Neural progenitor cell (in vitro differentiated cells): ENCODE results near the gene FAM110A. TPM values are rescaled to one million over a fixed set of nuclear protein-coding genes. Genes with fewer than 3 reads are reported as not detected.
A peak's percentile ranks its signal among the peaks of the same experiment; 100 is the strongest.

ENCODE experiments used
- DNase-seq: peaks from one replicate; pipeline ENCODE4 v3.0.0-alpha.2; 2016; ENCODE audit warnings: low spot score
- H2AFZ ChIP-seq: fragments of 200-600 bp; sonication (generic); replicated peaks from 2 replicates; pipeline ENCODE4 v1.6.1; 2016; ENCODE audit warnings: antibody characterized with exemption
- H3F3A ChIP-seq: fragments of 200-600 bp; sonication (generic); 2 replicates; pipeline ENCODE4 v1.6.1; 2016; ENCODE audit warnings: antibody characterized with exemption, low read depth
- H3K27ac ChIP-seq: fragments of 200-600 bp; sonication (generic); 2 replicates; pipeline ENCODE4 v1.5.1; 2016; ENCODE audit warnings: mild to moderate bottlenecking
- H3K27me3 ChIP-seq: fragments of 200-600 bp; sonication (generic); 2 replicates; pipeline ENCODE4 v1.6.1; 2016; ENCODE audit warnings: mild to moderate bottlenecking, moderate library complexity
- H3K36me3 ChIP-seq: fragments of 200-600 bp; sonication (generic); 2 replicates; pipeline ENCODE4 v1.5.1; 2016
- H3K4me1 ChIP-seq: fragments of 200-600 bp; sonication (generic); 2 replicates; pipeline ENCODE4 v1.6.1; 2016; ENCODE audit warnings: mixed run types
- H3K4me2 ChIP-seq: fragments of 200-600 bp; sonication (generic); 2 replicates; pipeline ENCODE4 v1.6.1; 2016
- H3K4me3 ChIP-seq: fragments of 200-600 bp; sonication (generic); 2 replicates; pipeline ENCODE4 v1.5.1; 2016
- H3K79me2 ChIP-seq: fragments of 200-600 bp; sonication (generic); 2 replicates; pipeline ENCODE4 v1.6.1; 2016; ENCODE audit warnings: low read depth
- H3K9ac ChIP-seq: fragments of 200-600 bp; sonication (generic); 2 replicates; pipeline ENCODE4 v1.6.1; 2016
- H3K9me3 ChIP-seq: fragments of 200-600 bp; sonication (generic); 2 replicates; pipeline ENCODE4 v1.5.1; 2016; ENCODE audit warnings: low read depth
- H4K20me1 ChIP-seq: fragments of 200-600 bp; sonication (generic); 2 replicates; pipeline ENCODE4 v1.6.1; 2016; ENCODE audit warnings: low read depth
- H3K27ac Mint-ChIP-seq: 3 replicates; pipeline ENCODE4 v1.8.0; 2021; ENCODE audit warnings: mixed read lengths
- H3K27me3 Mint-ChIP-seq: 2 replicates; pipeline ENCODE4 v1.8.0; 2022; ENCODE audit warnings: low read depth, mild to moderate bottlenecking, inconsistent platforms, moderate library complexity, mixed read lengths; ENCODE audit not compliant: insufficient read depth
- H3K36me3 Mint-ChIP-seq: 3 replicates; pipeline ENCODE4 v1.8.0; 2021; ENCODE audit warnings: mixed read lengths
- H3K4me1 Mint-ChIP-seq: 3 replicates; pipeline ENCODE4 v1.8.0; 2021; ENCODE audit warnings: mixed read lengths
- H3K4me3 Mint-ChIP-seq: 3 replicates; pipeline ENCODE4 v1.8.0; 2021; ENCODE audit warnings: mild to moderate bottlenecking, moderate library complexity, mixed read lengths
- H3K9me3 Mint-ChIP-seq: 3 replicates; pipeline ENCODE4 v1.8.0; 2020; ENCODE audit warnings: mixed read lengths
- EZH2 ChIP-seq: fragments of 200-600 bp; sonication (generic); IDR thresholded peaks from 2 replicates; pipeline ENCODE4 v1.6.1; 2017; ENCODE audit warnings: antibody characterized with exemption, mild to moderate bottlenecking, moderate library complexity
- EZH2phosphoT487 ChIP-seq: fragments of 200-600 bp; sonication (generic); IDR thresholded peaks from 2 replicates; pipeline ENCODE4 v1.6.1; 2017; ENCODE audit warnings: antibody characterized with exemption
- total RNA-seq: library from RNA; depleted of rRNA; stranded (reverse); fragments of >200 nt; gene quantifications from 2 replicates; pipeline ENCODE4 v1.2.3, GENCODE V29; 2015; ENCODE audit warnings: low replicate concordance
- TF ChIP-seq, protein P1 (sequence below): fragments of 200-600 bp; sonication (generic); IDR thresholded peaks from 2 replicates; pipeline ENCODE4 v1.5.1; 2017; ENCODE audit warnings: antibody characterized with exemption, mild to moderate bottlenecking

FAM110A gene
- total RNA-seq, 1 donor from 2014 or later: 2.9 TPM

DNA sequence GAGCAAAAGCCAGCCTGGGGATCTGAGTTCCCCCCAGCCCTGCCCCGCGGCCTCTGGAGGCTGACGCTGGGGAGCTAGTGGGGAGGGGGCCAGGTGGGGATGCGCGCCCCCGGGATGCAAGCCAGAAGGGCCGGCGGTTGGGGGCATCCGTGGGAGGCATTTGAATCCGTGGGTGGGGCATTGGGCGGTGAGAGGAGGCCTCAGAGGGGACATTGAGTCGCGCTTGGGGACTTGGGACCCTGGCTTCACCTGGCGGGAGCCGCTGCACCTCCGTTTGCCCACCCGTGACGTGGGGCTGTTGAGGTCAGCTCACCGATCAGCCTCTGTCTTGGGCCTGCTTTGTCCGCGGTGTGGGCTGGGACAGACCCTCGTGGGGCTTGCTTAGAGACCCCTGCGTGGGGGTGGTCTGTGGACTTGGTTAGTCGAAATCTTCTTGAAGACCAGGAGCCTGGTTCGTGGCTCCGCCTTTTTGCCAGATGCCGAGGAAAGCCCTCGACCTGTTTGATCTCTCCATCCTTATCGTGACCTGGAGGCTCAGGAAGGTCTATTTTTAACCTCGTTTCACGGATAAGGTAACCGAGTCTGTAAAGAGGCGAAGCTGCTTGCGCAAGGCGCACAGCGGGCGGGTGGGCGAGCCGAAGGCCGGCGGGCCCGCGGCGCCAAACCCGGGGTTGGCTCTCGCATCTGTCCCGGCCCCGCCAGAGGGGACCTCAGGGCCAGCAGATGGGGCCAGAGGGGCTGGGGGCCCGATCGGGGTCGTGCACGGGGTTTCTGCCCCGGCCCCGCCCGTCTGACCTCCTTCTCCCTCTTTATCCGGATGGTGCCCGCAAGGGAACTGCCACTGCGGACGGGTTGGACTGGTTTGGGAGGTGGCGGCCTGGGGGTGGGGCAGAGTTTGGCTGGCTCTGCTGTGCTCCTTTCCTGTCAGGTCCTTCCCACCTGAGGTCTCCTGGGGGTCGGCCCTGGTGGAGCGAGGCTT lies 8.3 kb downstream of the FAM110A start:
- Histone ChIP-seq H3K9ac (no peak overlapping the region), H3K27ac (no peak overlapping the region), H2AFZ (peak overlapping the region; percentile 80), H3K4me3 (peak overlapping the region; percentile 71), H3K4me2 (peak overlapping the region; percentile 98), H3K79me2 (no peaks in the 10 kb centered on the region), H3K9me3 (no peaks in the 10 kb centered on the region), H4K20me1 (peaks cover 37% of the 10 kb centered on the region), H3K36me3 (no peaks in the 10 kb centered on the region), H3K27me3 (peaks cover 71% of the 10 kb centered on the region), H3K4me1 (peaks cover 4% of the 10 kb centered on the region), H3F3A (peaks cover 12% of the 10 kb centered on the region)
- TF ChIP-seq EZH2phosphoT487 (peak; percentile 76), EZH2 (peak; percentile 81)
- TF ChIP-seq, protein P1, sequence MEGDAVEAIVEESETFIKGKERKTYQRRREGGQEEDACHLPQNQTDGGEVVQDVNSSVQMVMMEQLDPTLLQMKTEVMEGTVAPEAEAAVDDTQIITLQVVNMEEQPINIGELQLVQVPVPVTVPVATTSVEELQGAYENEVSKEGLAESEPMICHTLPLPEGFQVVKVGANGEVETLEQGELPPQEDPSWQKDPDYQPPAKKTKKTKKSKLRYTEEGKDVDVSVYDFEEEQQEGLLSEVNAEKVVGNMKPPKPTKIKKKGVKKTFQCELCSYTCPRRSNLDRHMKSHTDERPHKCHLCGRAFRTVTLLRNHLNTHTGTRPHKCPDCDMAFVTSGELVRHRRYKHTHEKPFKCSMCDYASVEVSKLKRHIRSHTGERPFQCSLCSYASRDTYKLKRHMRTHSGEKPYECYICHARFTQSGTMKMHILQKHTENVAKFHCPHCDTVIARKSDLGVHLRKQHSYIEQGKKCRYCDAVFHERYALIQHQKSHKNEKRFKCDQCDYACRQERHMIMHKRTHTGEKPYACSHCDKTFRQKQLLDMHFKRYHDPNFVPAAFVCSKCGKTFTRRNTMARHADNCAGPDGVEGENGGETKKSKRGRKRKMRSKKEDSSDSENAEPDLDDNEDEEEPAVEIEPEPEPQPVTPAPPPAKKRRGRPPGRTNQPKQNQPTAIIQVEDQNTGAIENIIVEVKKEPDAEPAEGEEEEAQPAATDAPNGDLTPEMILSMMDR: peak; percentile 24
- peak; percentile 53 for DNase-seq
- Mint-ChIP-seq H3K9me3 (peaks cover 4% of the 10 kb centered on the region), H3K36me3 (peaks cover 11% of the 10 kb centered on the region), H3K27me3 (peaks cover 32% of the 10 kb centered on the region), H3K4me3 (peak overlapping the region; percentile 77), H3K4me1 (peaks cover 24% of the 10 kb centered on the region), H3K27ac (no peak overlapping the region)

GRCh38 chr20:842547-842940 lies 9.0 kb downstream of the FAM110A start:
- no peak overlapping the region for H2AFZ ChIP-seq
- Mint-ChIP-seq H3K27ac (no peak overlapping the region), H3K27me3 (peaks cover 33% of the 10 kb centered on the region), H3K4me1 (peaks cover 31% of the 10 kb centered on the region), H3K4me3 (peak overlapping the region; percentile 34), H3K36me3 (peaks cover 10% of the 10 kb centered on the region), H3K9me3 (peaks cover 1% of the 10 kb centered on the region)
- peaks cover 71% of the 10 kb centered on the region for H3K27me3 ChIP-seq
- TF ChIP-seq EZH2phosphoT487 (no peak), EZH2 (no peak)
- TF ChIP-seq, protein P1: no peak
- DNase-seq: no peak
- H3K36me3 ChIP-seq: no peaks in the 10 kb centered on the region
- H3K9ac ChIP-seq: no peak overlapping the region
- H3F3A ChIP-seq: peaks cover 12% of the 10 kb centered on the region
- no peak overlapping the region for H3K27ac ChIP-seq
- H3K4me2 ChIP-seq: peak overlapping the region; percentile 98
- peak overlapping the region; percentile 71 for H3K4me3 ChIP-seq
- H3K79me2 ChIP-seq: no peaks in the 10 kb centered on the region
- peaks cover 41% of the 10 kb centered on the region for H4K20me1 ChIP-seq
- H3K9me3 ChIP-seq: no peaks in the 10 kb centered on the region
- H3K4me1 ChIP-seq: peaks cover 11% of the 10 kb centered on the region

GRCh38 chr20:843912-844311 lies 10.4 kb downstream of the FAM110A start:
- Histone ChIP-seq H3K27ac (no peak overlapping the region), H3K27me3 (peaks cover 71% of the 10 kb centered on the region), H3F3A (peaks cover 12% of the 10 kb centered on the region), H3K36me3 (no peaks in the 10 kb centered on the region), H3K4me1 (peaks cover 22% of the 10 kb centered on the region), H4K20me1 (peaks cover 45% of the 10 kb centered on the region), H2AFZ (no peak overlapping the region), H3K4me2 (peak overlapping the region; percentile 98), H3K9me3 (no peaks in the 10 kb centered on the region), H3K4me3 (no peak overlapping the region), H3K9ac (no peak overlapping the region), H3K79me2 (no peaks in the 10 kb centered on the region)
- H3K27me3 Mint-ChIP-seq: peaks cover 33% of the 10 kb centered on the region
- H3K9me3 Mint-ChIP-seq: no peaks in the 10 kb centered on the region
- H3K4me3 Mint-ChIP-seq: no peak overlapping the region
- peaks cover 36% of the 10 kb centered on the region for H3K4me1 Mint-ChIP-seq
- TF ChIP-seq, protein P1: no peak
- TF ChIP-seq EZH2phosphoT487 (no peak), EZH2 (no peak)
- H3K27ac Mint-ChIP-seq: no peak overlapping the region
- DNase-seq: no peak
- peaks cover 7% of the 10 kb centered on the region for H3K36me3 Mint-ChIP-seq
